NOMO-1 (cell line): Measurements from ENCODE around the gene SAE1.

Experiments
- DNase-seq, 2 experiments: peaks; one replicate each; lab custom pipeline; 2025; ENCODE audit not compliant: unreplicated experiment in 2 of 2; lab: John Stamatoyannopoulos, UW

Gene SAE1

GRCh38 chr19:47105874-47106273, 24.8 kb upstream of the SAE1 start:
- DNase-seq: no peak

- DNase-seq: no peak
These were observed 23.8 kb upstream of the SAE1 start for GRCh38 chr19:47106821-47107201.

GRCh38 chr19:47107202-47107952, 23.3 kb upstream of the SAE1 start:
- DNase-seq: no peak

- DNase-seq: no peak
These were observed 22.5 kb upstream of the SAE1 start for GRCh38 chr19:47107953-47108746.

- DNase-seq: no peak
These were observed 21.5 kb upstream of the SAE1 start for GRCh38 chr19:47109177-47109540.

- DNase-seq: peak in 1 of 2 experiments; percentile 69
These were observed 20.9 kb upstream of the SAE1 start for GRCh38 chr19:47109541-47110375.

- DNase-seq: no peak
These were observed 20.1 kb upstream of the SAE1 start for GRCh38 chr19:47110521-47111005.

GRCh38 chr19:47111006-47111621, 19.5 kb upstream of the SAE1 start:
- DNase-seq: peak in 1 of 2 experiments; percentile 35

GRCh38 chr19:47111682-47112165, 18.9 kb upstream of the SAE1 start:
- no peak for DNase-seq

GRCh38 chr19:47112166-47112996, 18.3 kb upstream of the SAE1 start:
- DNase-seq: peak; percentile 80 to 81

- peak; percentile 99 for DNase-seq
These were observed 17.4 kb upstream of the SAE1 start, which contains the start of gene ZC3H4 for GRCh38 chr19:47112997-47113849. Gene ZC3H4, minus strand, starts transcription at chr19:47113776. Its CDS starts 1,192 bp downstream, at chr19:47112584.

- no peak for DNase-seq
These were observed 16.6 kb upstream of the SAE1 start for GRCh38 chr19:47113850-47114651.

GRCh38 chr19:47120470-47121067, 10.1 kb upstream of the SAE1 start:
- DNase-seq: no peak

- DNase-seq: no peak
These were observed 8.0 kb upstream of the SAE1 start for GRCh38 chr19:47122359-47123335.

GRCh38 chr19:47123406-47123805, 7.2 kb upstream of the SAE1 start:
- DNase-seq: no peak
